ENCODE results near the gene ACADVL. TPM values are rescaled to one million over a fixed set of nuclear protein-coding genes. Genes with fewer than 3 reads are reported as not detected.

Gene ACADVL
- total and polyA plus RNA-seq, 12 donors, result 807 to 4,806 (median 1,322) TPM

DNA sequence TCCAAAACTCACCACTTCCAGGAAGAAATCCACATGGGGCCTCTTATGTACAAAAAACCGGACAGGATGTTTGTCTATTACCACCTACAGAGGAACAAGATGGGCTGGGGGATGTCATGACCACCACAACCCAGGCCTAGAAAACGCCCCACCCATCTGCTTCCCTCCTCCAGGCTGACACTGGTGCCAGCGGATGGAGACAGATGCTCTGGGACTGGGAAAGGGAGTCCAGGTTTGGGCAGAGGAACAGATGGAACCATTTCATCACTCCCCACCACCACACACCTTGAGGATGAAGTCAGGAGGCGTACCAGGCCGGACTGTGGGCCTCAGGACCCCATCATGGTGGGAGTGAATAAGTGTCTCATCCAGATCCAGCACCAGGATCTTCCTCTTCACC, 27.0 kb downstream of the ACADVL start:
- Histone ChIP-seq H3K27me3 (no peaks in the 10 kb centered on the region), H3K9me3 (no peaks in the 10 kb centered on the region), H3K4me1 (peaks cover 13 to 53% (median 38%) of the 10 kb centered on the region in 9 donors), H3K4me3 (no peak overlapping the region), H3K36me3 (peaks cover 0 to 39% (median 15%) of the 10 kb centered on the region in 9 donors), H3K27ac (no peak overlapping the region)
- intact Hi-C loops (cut with DNase I), result no loop called here
- WGBS, 2 donors, result 90 to 93% methylated on average over 5 of the region's 5 CpGs
- TF ChIP-seq CTCF (IDR thresholded peaks at IDR 0.05), result no peak
- no peak for DNase-seq
- no peak for ATAC-seq

DNA sequence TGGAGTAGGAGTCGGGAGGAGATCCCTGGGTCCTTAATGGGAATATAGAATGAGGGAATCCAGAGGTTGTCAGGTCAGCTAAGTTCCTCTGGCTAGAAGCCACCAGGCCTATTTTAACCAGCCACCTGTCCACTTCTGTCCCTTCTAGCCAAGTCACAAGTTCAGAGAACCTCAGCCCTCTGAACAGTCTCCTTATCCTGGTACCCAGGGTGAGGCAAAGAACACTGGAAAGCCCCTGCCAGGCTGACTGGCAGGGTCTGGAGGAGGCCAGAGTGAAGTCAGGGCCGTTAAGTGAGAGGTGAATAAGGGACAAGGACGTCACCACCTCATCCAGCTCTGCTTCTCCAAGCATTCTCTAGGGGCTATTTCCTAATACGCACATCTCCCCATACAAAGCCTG, 29.1 kb downstream of the ACADVL start:
- Histone ChIP-seq H3K9me3 (no peaks in the 10 kb centered on the region), H3K27ac (peak overlapping the region in 8 of 10 donors; percentile 33 to 100 (median 96)), H3K36me3 (peaks cover 0 to 42% (median 15%) of the 10 kb centered on the region in 9 donors), H3K4me1 (peaks cover 13 to 56% (median 43%) of the 10 kb centered on the region in 9 donors), H3K4me3 (no peak overlapping the region), H3K27me3 (no peaks in the 10 kb centered on the region)
- no peak for TF ChIP-seq CTCF (IDR thresholded peaks at IDR 0.05)
- ATAC-seq, result no peak
- intact Hi-C loops (cut with DNase I), result no loop called here
- 44 to 53% methylated on average over 4 of the region's 4 CpGs for WGBS, 2 donors
- no peak for DNase-seq

DNA sequence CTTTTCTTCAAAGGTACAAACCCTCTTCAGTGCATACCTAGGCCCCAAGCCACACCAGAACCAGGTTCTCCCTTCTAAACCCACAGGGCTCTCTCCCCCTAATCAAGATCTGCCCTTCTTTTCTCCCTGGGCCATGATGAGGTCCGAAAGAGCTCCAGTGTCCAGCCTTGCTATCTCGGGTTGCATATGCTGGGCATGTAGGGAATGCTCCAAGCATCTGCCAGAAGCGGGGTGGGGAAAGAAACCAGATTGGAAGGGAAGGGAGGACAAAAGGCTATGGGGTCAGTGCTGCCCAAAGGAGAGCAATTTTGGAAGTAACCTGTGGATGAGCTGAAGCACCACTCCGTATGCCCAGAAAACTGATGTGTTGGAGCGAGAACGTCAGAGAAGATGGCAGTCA, 29.5 kb downstream of the ACADVL start:
- Histone ChIP-seq H3K27ac (peak overlapping the region in 8 of 10 donors; percentile 33 to 100 (median 98)), H3K9me3 (no peaks in the 10 kb centered on the region), H3K4me1 (peaks cover 13 to 57% (median 41%) of the 10 kb centered on the region in 9 donors), H3K4me3 (peak overlapping the region in 2 of 10 donors; percentile 86 to 100), H3K27me3 (no peaks in the 10 kb centered on the region), H3K36me3 (peaks cover 0 to 42% (median 18%) of the 10 kb centered on the region in 9 donors)
- no peak for TF ChIP-seq CTCF (IDR thresholded peaks at IDR 0.05)
- ATAC-seq, result no peak
- DNase-seq, result no peak
- intact Hi-C loops (cut with DNase I), result no loop called here
- WGBS, 2 donors, result 60 to 73% methylated on average over 6 of the region's 6 CpGs

DNA sequence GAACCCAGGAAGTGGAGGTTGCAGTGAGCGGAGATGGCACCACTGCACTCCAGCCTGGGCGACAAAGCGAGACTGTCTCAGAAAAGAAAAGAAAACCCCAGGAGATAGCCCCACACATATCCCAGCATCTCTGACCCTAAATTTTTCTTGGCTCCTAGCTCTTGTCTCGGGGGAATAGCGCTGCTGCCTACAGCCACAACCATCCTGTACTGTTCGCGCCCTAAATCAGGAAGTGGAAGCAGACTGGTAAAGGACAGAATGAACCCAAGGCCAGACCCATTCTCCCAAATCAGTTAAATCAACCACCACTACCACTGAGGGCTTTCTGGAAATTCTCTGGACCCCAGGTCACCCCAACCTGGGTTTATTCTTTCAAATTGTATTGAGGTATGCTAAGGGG, 30.1 kb downstream of the ACADVL start:
- Histone ChIP-seq H3K4me1 (peaks cover 13 to 57% (median 41%) of the 10 kb centered on the region in 9 donors), H3K27ac (peak overlapping the region in 9 of 10 donors; percentile 6 to 100 (median 99))
- 80 to 84% methylated on average over 7 of the region's 7 CpGs for WGBS, 2 donors

More for the DNA sequence above, 30.1 kb downstream of the ACADVL start:
- no peak for DNase-seq
- intact Hi-C loops (cut with DNase I), result loop anchor here in 3 of 10 donors (5.0 to 10.0 kb wide), 3 partner anchors 47 to 325 kb away; partner anchors contain the start of genes CD68 (in 1 of the 3) and SENP3 (in 1 of the 3)
- H3K9me3 ChIP-seq, result no peaks in the 10 kb centered on the region
- no peaks in the 10 kb centered on the region for H3K27me3 ChIP-seq
- no peak for TF ChIP-seq CTCF (IDR thresholded peaks at IDR 0.05)
- ATAC-seq, result no peak
- peaks cover 0 to 42% (median 19%) of the 10 kb centered on the region in 9 donors for H3K36me3 ChIP-seq
- H3K4me3 ChIP-seq, result peak overlapping the region in 9 of 10 donors; percentile 65 to 100 (median 91)
